ENCODE results near the gene PARN. TPM values are rescaled to one million over a fixed set of nuclear protein-coding genes. Genes with fewer than 3 reads are reported as not detected.

The PARN gene
- total and polyA plus RNA-seq, 2 of the 8 experiments (the other 6 are each of a cell fraction or from before 2014, with no cell fraction given), result 24.5 to 44.6 TPM

DNA sequence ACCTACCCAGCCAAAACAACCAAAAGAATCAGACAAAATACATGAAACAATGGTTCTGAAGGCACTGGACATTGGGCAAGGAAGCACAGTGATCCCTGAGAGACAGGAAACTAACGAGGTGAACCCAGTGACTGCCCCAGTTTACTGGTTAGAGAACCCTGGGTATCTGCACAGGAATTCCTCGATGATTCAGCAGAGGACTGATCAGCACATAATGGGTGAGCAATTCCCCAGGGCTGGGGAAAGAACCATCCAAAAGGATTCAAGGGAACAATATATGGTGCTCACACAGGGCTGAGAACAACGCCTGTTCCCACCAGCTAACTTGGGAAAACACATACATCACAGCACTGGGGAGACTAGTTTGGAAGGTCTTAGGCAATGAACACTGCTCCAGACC, 167.2 kb downstream of the PARN start:
- Histone ChIP-seq H2BK20ac (ENCODE audit: low read length) (no peak overlapping the region), H2BK5ac (ENCODE audit: low read depth, low read length) (no peak overlapping the region), H3K36me3 (ENCODE audit: control insufficient read depth in 2 of 4, insufficient read depth in 4 of 4, low read length in 3 of 4) (no peaks in the 10 kb centered on the region; a peak in 1 of 8 replicates), H2BK12ac (ENCODE audit: low read depth, low read length) (no peak overlapping the region), H3K4me1 (replicated peaks in 1 of 4; ENCODE audit: control insufficient read depth in 3 of 4, insufficient read depth in 4 of 4, low read length in 3 of 4) (peaks cover 0 to 8% (median 2%) of the 10 kb centered on the region in 4 experiments; a peak in 4 of 7 replicates), H3K4ac (replicated peaks; ENCODE audit: insufficient read length, low read depth, low read length) (no peak overlapping the region), H3K79me2 (ENCODE audit: control insufficient read depth in 1 of 2, insufficient read depth in 2 of 2, low read length in 2 of 2) (no peaks in the 10 kb centered on the region), H2BK120ac (replicated peaks; ENCODE audit: low read depth, low read length) (no peak overlapping the region), H3K9ac (replicated peaks in 1 of 4; ENCODE audit: extremely low read depth in 1 of 4, low read depth in 3 of 4, low read length in 3 of 4) (no peak overlapping the region), H2AFZ (ENCODE audit: low read length) (no peak overlapping the region), H3K14ac (ENCODE audit: insufficient read length) (no peak overlapping the region), H3K79me1 (ENCODE audit: low read depth, low read length) (no peaks in the 10 kb centered on the region), H2AK5ac (ENCODE audit: low read depth, low read length) (no peak overlapping the region), H3K4me2 (ENCODE audit: insufficient read depth in 1 of 2, low read depth in 2 of 2, low read length in 2 of 2) (no peak overlapping the region), H3K23me2 (ENCODE audit: low read depth, low read length) (no peaks in the 10 kb centered on the region), H3K9me3 (ENCODE audit: insufficient read depth in 2 of 2, low read depth in 1 of 2, low read length in 1 of 2) (peaks cover 4 to 9% of the 10 kb centered on the region in 2 experiments; a peak in 2 of 4 replicates), H3K27me3 (replicated peaks in 1 of 4; ENCODE audit: control insufficient read depth in 3 of 4, extremely low read depth in 1 of 4, insufficient read depth in 3 of 4, low read length in 3 of 4) (no peaks in the 10 kb centered on the region), H2BK15ac (ENCODE audit: low read length) (no peak overlapping the region), H4K8ac (ENCODE audit: extremely low read depth, insufficient read depth, low read length) (no peak overlapping the region), H4K20me1 (replicated peaks in 1 of 2; ENCODE audit: control insufficient read depth in 1 of 2, insufficient read depth in 2 of 2, low read length in 2 of 2) (no peaks in the 10 kb centered on the region), H4K91ac (replicated peaks; ENCODE audit: insufficient read length, low read length) (no peak overlapping the region), H3K27ac (ENCODE audit: low read depth, low read length) (no peak overlapping the region), H3K56ac (replicated peaks; ENCODE audit: insufficient read length, low read depth, low read length) (no peak overlapping the region), H3K23ac (ENCODE audit: insufficient read length) (no peak overlapping the region), H3K18ac (ENCODE audit: extremely low read depth, low read length) (no peak overlapping the region), H3K4me3 (ENCODE audit: extremely low read depth in 1 of 4, insufficient read depth in 2 of 4, low read depth in 3 of 4, low read length in 4 of 4) (no peak overlapping the region), H4K5ac (ENCODE audit: insufficient read length, low read depth, low read length) (no peak overlapping the region)
- CTCF ChIA-PET (ENCODE audit: partially characterized antibody), result interaction anchor here (0.6 to 1.3 kb wide), 4 partner anchors 11 to 397 kb away, joined by 3 to 5 read pairs (median 4); no protein-coding TSS in a partner anchor
- FAIRE-seq (no peak), DNase-seq (ENCODE audit: low read depth in 1 of 2, low spot score in 2 of 2) (no peak)
- 91% methylated on average over 3 of the region's 3 CpGs; no CpG with 5 or more reads in 1 of the 2 experiments for WGBS, 2 experiments (ENCODE audit: extremely low coverage in 1 of 2, insufficient coverage in 1 of 2, insufficient read length in 1 of 2, insufficient replicate concordance in 2 of 2, low coverage in 1 of 2, low lambda C conversion rate in 2 of 2, missing lambda C conversion rate in 1 of 2)
- TF ChIP-seq POLR2A (IDR thresholded peaks at IDR 0.05; ENCODE audit: control extremely low read depth in 1 of 2, low read depth in 2 of 2, low read length in 2 of 2), result no peak
- no peak for TF ChIP-seq CBX8 (IDR thresholded peaks at IDR 0.05; ENCODE audit: borderline replicate concordance, low read depth, low read length)
- no peak for TF ChIP-seq EGR1 (IDR thresholded peaks at IDR 0.05; ENCODE audit: borderline replicate concordance, low read depth, low read length)
- TF ChIP-seq GTF2F1 (IDR thresholded peaks at IDR 0.05; ENCODE audit: borderline replicate concordance, low read depth, low read length), result no peak
- TF ChIP-seq BRCA1 (IDR thresholded peaks at IDR 0.05; ENCODE audit: low read depth, low read length), result no peak
- TF ChIP-seq, protein P1, sequence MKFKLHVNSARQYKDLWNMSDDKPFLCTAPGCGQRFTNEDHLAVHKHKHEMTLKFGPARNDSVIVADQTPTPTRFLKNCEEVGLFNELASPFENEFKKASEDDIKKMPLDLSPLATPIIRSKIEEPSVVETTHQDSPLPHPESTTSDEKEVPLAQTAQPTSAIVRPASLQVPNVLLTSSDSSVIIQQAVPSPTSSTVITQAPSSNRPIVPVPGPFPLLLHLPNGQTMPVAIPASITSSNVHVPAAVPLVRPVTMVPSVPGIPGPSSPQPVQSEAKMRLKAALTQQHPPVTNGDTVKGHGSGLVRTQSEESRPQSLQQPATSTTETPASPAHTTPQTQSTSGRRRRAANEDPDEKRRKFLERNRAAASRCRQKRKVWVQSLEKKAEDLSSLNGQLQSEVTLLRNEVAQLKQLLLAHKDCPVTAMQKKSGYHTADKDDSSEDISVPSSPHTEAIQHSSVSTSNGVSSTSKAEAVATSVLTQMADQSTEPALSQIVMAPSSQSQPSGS (IDR thresholded peaks at IDR 0.05; ENCODE audit: low read length), result no peak
- TF ChIP-seq ZNF274 (IDR thresholded peaks at IDR 0.05; ENCODE audit: borderline replicate concordance, extremely low read depth, low read length), result no peak
- no peak for TF ChIP-seq POLR2AphosphoS5 (IDR thresholded peaks at IDR 0.05; ENCODE audit: low read depth, low read length)
- no peak for TF ChIP-seq SP2 (IDR thresholded peaks at IDR 0.05; ENCODE audit: low read length)
- no peak for TF ChIP-seq RNF2 (IDR thresholded peaks at IDR 0.05; ENCODE audit: borderline replicate concordance, low read depth, low read length, missing control alignments, poor library complexity, severe bottlenecking)
- TF ChIP-seq CEBPB (IDR thresholded peaks at IDR 0.05; ENCODE audit: low read depth, low read length), result no peak
- TF ChIP-seq HDAC6 (IDR thresholded peaks at IDR 0.05; ENCODE audit: low read depth, low read length), result no peak
- TF ChIP-seq CTBP2 (IDR thresholded peaks at IDR 0.05; ENCODE audit: borderline replicate concordance, insufficient read depth, insufficient read length, low read length), result no peak
- no peak for TF ChIP-seq SIRT6 (IDR thresholded peaks at IDR 0.05; ENCODE audit: low read length)
- POLR2A ChIA-PET (ENCODE audit: partially characterized antibody), result no interaction called here
